ENCODE results near the gene TMEM109. TPM values are rescaled to one million over a fixed set of nuclear protein-coding genes. Genes with fewer than 3 reads are reported as not detected.
A peak's percentile ranks its signal among the peaks of the same experiment; 100 is the strongest.

TMEM109 gene
- total RNA-seq (2014; rRNA removed; shearing (Covaris generic)) = 46.9 and 92.9 TPM in 2 replicates

GRCh38 chr11:60913793-60914632 lies at the start of gene TMEM109:
TSS of gene TMEM109 (plus strand) at chr11:60914158. CDS start at chr11:60919694, 5,536 bp downstream.
- DNase-seq (ENCODE audit: low spot score) = peak; percentile 82

GRCh38 chr11:60864856-60865513 lies 49.0 kb upstream of the TMEM109 start:
- DNase-seq (ENCODE audit: low spot score) = no peak

GRCh38 chr11:60866911-60867870 lies 46.8 kb upstream of the TMEM109 start, which contains the start of gene ZP1:
TSS of gene ZP1 (plus strand) at chr11:60867542. CDS start at chr11:60867562, 20 bp downstream.
- DNase-seq (ENCODE audit: low spot score) = no peak

- no peak for DNase-seq (ENCODE audit: low spot score)
Observed at GRCh38 chr11:60867871-60868681, 45.9 kb upstream of the TMEM109 start.

GRCh38 chr11:60868682-60869450 lies 45.1 kb upstream of the TMEM109 start:
- DNase-seq (ENCODE audit: low spot score) = no peak

GRCh38 chr11:60869451-60869825 lies 44.5 kb upstream of the TMEM109 start:
- DNase-seq (ENCODE audit: low spot score) = no peak

- DNase-seq (ENCODE audit: low spot score) = no peak
Observed at GRCh38 chr11:60870276-60870675, 43.7 kb upstream of the TMEM109 start.

GRCh38 chr11:60870733-60871377 lies 43.1 kb upstream of the TMEM109 start:
- no peak for DNase-seq (ENCODE audit: low spot score)

GRCh38 chr11:60871378-60872061 lies 42.4 kb upstream of the TMEM109 start:
- DNase-seq (ENCODE audit: low spot score) = no peak

- peak; percentile 10 for DNase-seq (ENCODE audit: low spot score)
Observed at GRCh38 chr11:60872124-60872960, 41.6 kb upstream of the TMEM109 start.

GRCh38 chr11:60872961-60873524 lies 40.9 kb upstream of the TMEM109 start:
- DNase-seq (ENCODE audit: low spot score) = peak; percentile 91

- DNase-seq (ENCODE audit: low spot score) = no peak
Observed at GRCh38 chr11:60873533-60873932, 40.4 kb upstream of the TMEM109 start.

- DNase-seq (ENCODE audit: low spot score) = no peak
Observed at GRCh38 chr11:60874421-60875365, 39.3 kb upstream of the TMEM109 start.

- no peak for DNase-seq (ENCODE audit: low spot score)
Observed at GRCh38 chr11:60875366-60876167, 38.4 kb upstream of the TMEM109 start.

GRCh38 chr11:60876168-60876485 lies 37.8 kb upstream of the TMEM109 start:
- DNase-seq (ENCODE audit: low spot score) = no peak

Data from A172 (cell line).